Fibroblast of the aortic adventitia (primary cell): ENCODE data around the gene NKD1. TPM values are rescaled to one million over a fixed set of nuclear protein-coding genes. Genes with fewer than 3 reads are reported as not detected.

Source experiments
- DNase-seq: peaks from one replicate; pipeline ENCODE4 v3.0.0-alpha.2; 2010; ENCODE audit warnings: low read depth
- H3K4me3 ChIP-seq: 2 replicates; pipeline ENCODE4 v1.5.1; 2011; ENCODE audit warnings: low read depth, mild to moderate bottlenecking, control low read depth, low read length, moderate library complexity
- total RNA-seq: library from RNA; depleted of rRNA; stranded (reverse); fragments of >200 nt; gene quantifications from 2 replicates; pipeline ENCODE4 v1.2.3, GENCODE V29; 2012; ENCODE audit warnings: low replicate concordance
- TF ChIP-seq, protein P1 (sequence below): IDR thresholded peaks from 2 replicates; pipeline ENCODE4 v1.5.1; 2011; ENCODE audit warnings: mild to moderate bottlenecking, low read length, control low read depth, inconsistent platforms; ENCODE audit not compliant: insufficient read depth

The NKD1 gene
- total RNA-seq, 1 donor: 0.09 TPM

DNA sequence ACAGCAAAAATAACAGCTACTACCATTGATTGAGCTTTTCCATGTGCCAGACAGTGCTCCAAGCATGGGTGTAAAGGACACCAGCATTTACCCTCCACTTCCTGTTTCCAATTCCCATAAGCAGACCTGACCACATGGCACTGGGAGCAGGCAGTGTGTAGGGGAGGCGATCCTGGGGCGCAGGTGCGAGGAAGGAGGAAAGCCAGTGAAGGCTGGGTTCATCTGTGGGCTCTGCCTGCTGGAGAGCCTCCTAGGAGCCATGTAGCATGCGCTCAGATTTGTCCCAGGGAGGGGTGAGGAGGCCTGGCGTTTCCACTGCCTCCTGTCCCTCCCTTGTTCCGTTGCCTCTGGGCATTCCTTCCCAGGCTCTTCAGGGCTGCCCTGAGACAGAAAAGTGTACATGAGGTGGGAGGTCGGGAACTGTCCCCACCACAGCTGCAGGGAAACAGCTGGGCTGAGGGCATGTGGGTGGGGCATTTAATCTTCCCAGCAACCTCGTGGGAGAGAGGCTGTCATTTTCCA lies 76.3 kb downstream of the NKD1 start:
- TF ChIP-seq, protein P1, sequence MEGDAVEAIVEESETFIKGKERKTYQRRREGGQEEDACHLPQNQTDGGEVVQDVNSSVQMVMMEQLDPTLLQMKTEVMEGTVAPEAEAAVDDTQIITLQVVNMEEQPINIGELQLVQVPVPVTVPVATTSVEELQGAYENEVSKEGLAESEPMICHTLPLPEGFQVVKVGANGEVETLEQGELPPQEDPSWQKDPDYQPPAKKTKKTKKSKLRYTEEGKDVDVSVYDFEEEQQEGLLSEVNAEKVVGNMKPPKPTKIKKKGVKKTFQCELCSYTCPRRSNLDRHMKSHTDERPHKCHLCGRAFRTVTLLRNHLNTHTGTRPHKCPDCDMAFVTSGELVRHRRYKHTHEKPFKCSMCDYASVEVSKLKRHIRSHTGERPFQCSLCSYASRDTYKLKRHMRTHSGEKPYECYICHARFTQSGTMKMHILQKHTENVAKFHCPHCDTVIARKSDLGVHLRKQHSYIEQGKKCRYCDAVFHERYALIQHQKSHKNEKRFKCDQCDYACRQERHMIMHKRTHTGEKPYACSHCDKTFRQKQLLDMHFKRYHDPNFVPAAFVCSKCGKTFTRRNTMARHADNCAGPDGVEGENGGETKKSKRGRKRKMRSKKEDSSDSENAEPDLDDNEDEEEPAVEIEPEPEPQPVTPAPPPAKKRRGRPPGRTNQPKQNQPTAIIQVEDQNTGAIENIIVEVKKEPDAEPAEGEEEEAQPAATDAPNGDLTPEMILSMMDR: no peak
- H3K4me3 ChIP-seq: no peak overlapping the region
- DNase-seq: no peak

DNA sequence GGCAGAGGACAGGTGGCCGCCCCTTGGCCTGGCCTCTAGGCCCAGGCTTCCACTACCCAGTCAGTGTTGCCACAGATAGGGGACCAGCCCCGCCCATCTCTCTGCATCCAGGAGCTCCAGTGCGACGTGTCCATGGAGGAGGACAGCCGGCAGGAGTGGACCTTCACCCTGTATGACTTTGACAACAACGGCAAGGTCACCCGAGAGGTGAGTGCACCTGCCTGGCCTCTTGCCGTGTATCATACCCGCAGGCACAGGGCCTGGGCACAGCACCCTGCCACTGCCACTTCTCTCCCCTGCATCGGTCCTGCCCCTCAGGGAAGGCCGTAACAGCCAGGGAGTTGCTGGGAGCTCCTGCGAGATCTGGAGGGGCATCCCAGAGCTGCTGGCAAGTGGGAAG lies 77.2 kb downstream of the NKD1 start:
- DNase-seq: no peak
- H3K4me3 ChIP-seq: no peak overlapping the region
- TF ChIP-seq, protein P1: no peak

DNA sequence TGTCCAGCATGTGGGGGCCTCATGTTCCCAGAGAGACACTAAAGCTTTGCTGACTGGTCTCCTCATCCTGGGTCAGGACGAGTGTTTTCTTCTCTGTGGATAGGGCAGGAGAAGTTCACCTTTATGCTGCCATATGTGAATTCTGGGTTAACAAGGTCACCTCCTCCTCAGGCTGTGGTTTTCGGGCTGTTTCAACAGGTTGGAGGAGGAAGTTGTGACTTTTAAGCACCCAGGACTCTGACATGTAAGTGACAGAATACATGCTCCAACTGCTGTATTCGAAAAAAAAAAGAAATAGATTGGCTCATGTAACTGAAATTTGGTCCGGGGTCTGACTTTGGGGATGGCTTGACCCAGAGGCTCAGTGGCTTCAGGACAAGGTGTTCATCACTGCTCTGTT lies 78.7 kb downstream of the NKD1 start:
- TF ChIP-seq, protein P1: no peak
- H3K4me3 ChIP-seq: no peak overlapping the region
- no peak for DNase-seq

DNA sequence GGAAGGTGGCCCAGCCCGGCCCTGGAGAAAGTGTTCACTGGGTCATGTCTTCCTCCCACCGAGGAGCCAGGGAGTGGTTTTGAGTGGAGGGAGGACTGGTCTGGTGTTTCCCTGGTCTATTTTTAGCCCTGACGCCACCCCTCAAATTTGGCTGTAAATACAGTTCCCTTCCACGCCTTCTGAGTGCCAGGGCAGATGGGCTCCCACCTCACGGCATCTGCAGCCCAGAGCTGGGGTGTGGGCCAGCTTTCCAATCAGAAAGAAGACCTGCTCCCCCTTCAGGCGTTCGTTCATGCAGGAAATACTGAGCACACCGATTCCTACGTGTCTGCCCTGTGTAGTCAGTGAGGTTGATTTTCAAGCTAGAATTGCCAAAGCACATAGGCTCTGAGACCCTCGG lies 79.2 kb downstream of the NKD1 start:
- TF ChIP-seq, protein P1: peak; percentile 56
- no peak overlapping the region for H3K4me3 ChIP-seq
- peak; percentile 70 for DNase-seq

DNA sequence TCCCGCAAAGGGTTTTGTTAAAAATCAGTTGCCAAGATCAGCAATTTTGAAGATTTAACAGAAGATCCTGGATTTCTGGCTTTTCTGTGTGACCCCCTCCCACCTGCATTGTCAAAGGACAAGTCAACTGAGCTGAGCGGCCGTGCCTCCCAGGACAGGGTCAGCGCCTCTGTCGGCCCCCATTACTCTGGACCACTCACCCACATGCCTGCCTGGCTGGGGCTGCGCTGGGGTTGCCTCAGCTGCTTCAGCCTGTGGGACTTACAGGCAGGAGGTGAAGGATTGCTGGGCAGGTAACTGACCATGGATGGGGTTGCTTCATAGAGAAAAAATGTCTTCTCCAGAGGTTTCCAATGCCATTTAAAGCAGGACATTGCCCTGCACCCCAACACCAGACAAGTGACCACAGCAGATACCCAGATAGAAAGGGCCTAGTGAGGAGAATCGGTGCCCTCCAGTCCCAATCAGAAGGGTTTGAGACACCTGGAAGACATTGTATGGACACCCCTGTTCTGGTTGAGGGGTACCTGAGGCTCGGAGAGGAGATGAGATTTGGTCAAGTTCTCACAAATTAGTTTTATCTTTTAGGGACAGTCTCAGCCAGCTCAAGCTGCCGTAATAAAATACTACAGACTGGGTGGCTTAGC lies 80.1 kb downstream of the NKD1 start:
- H3K4me3 ChIP-seq: no peak overlapping the region
- DNase-seq: no peak
- TF ChIP-seq, protein P1: no peak

DNA sequence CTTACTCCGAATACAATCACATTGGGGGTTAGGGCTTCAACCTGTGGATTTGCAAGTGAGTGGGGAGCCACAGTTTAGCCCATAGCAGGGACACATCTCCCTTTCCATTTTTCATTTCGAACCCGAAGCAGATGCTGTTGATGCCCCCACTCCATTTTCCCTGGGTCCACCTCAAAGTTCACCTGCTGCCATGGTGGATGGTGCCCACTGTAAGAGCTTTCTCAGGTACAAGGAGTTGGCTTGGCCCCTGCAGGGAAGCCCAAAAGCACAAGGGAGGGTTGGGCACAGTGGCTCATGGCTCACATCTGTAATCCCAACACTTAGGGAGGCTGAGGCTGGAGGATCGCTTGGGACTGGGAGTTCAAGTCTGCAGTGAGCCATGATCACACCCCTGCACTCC lies 81.1 kb downstream of the NKD1 start:
- no peak overlapping the region for H3K4me3 ChIP-seq
- TF ChIP-seq, protein P1: no peak
- no peak for DNase-seq
